ENCODE data around the gene D2HGDH.

DNA sequence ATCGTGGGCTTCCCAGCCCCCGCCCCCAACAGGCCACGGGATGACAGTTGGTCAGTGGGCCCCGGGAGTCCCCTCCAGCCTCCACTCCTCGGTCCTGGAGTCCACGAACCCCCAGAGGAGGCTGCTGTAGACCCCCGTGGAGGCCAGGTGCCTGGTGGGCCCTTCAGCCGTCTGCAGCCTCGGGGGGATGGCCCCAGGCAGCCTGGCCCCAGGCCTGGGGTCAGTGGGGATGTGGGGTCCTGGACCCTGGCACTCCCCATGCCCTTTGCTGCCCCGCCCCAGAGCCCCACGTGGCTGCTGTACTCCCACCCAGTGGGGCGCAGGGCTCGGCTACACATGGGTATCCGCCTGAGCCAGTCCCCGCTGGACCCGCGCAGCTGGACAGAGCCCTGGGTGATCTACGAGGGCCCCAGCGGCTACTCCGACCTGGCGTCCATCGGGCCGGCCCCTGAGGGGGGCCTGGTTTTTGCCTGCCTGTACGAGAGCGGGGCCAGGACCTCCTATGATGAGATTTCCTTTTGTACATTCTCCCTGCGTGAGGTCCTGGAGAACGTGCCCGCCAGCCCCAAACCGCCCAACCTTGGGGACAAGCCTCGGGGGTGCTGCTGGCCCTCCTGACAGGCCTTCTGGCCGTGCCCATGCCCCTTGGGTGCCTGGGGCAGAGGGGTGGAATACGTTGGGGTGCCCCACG lies 82.1 kb downstream of the D2HGDH start:
- TF ChIP-seq CTCF (conservative IDR thresholded peaks at IDR 0.05) = no peak
- no peak for TF ChIP-seq EZH2 (IDR thresholded peaks at IDR 0.05; ENCODE audit: low read depth)
